DMS79 treated with DMSO at 0.1 percent for 48 hours (cell line): ENCODE data around the gene FZR1.
"Not testable (repeated sequence)": the region's sequence is repeated elsewhere in the genome, so short reads cannot be mapped to it uniquely, and the experiment has no call there.

Experiments used
- DNase-seq: peaks from one replicate; lab custom pipeline; 2025; lab: John Stamatoyannopoulos, UW

FZR1 gene

GRCh38 chr19:3514930-3515329 is 8.8 kb downstream of the FZR1 start:
- no peak for DNase-seq

DNA sequence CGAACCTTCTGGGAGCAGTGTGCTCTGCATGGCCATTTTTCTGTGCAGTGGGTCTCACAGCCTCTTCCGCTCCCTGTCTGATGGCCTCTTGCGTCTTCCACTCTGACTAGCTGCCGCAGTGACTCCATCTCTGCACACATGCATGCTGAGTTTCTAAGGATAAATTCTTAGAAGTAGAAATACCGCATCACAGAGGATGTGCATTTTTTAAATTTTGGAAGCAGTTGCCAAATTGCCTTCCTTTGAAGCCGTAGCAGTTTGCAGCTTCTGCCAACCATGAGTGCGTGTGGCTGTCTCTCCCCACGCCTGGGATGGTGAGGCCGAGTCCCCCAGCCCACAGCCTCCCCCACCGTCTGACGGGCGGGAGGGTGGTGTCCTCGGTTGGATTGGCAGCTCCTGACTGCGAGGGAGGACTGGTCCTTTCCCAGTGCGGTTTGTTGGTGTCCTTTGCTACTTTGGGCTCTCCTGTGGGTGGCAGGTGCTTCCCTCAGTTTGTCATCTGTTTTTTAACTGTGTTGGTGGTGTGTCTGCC is 9.8 kb downstream of the FZR1 start:
- DNase-seq: no peak

DNA sequence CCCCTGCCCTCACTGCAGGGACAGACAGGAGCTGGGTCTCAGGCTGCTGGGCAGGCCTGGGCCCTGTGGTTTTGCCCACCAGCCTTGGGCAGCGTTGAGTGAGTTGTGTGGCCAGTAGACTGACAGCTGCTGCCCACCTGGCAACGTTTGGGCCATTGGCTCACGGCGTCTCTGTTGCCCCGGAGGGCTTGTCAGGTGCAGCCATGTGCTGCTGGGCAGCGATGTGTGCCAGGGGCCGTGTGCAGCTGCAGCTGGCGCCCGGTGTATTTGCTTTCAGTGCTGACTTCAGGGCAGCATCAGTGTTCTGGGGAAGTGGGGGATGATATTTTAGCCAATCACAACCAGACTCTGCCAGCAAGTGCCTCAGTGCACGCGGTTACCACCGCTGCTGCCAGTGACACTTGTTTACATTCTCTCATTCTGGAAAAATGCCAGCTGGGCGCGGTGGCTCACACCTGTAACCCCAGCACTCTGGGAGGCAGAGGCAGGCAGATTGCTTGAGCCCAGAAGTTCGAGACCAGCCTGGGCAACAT is 10.6 kb downstream of the FZR1 start:
- peak; percentile 78 for DNase-seq

DNA sequence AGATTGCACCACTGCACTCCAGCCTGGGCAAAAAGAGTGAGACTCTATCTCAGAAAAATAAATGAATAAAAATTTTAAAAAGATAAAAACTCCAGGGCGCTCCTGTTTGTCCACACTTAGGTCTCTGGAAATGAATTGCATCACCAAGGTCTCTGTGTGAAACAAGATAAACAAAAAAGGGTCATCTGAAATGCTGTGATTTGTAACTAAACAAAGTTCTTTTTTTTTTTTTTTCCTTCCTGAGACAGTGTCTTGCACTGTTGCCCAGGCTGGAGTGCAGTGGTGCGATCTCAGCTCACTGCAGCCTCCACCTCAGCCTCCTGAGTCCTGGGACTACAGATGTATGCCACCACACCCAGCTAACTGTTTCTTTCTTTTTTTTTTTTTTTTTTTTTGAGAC is 11.5 kb downstream of the FZR1 start:
- DNase-seq: no peak

GRCh38 chr19:3518255-3518654 is 12.1 kb downstream of the FZR1 start:
- DNase-seq: no peak

DNA sequence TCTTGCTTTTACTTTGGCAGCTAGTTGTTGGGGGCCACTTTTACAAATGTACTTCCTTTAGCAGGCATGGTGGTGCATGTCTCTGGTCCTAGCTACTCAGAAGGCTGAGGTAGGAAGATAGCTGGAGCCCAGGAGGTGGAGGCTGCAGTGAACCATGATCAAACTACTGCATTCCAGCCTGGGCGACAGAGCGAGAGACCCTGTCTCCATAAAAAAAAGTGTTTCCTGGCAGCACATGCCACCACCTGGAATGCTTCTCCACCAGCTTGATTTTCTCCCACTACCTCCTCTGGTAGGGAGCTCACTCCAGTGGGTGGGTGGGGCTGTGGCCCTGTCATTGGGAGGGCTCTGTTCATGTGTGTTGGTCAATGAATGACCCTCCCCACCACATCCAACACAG is 12.5 kb downstream of the FZR1 start:
- DNase-seq: no peak

DNA sequence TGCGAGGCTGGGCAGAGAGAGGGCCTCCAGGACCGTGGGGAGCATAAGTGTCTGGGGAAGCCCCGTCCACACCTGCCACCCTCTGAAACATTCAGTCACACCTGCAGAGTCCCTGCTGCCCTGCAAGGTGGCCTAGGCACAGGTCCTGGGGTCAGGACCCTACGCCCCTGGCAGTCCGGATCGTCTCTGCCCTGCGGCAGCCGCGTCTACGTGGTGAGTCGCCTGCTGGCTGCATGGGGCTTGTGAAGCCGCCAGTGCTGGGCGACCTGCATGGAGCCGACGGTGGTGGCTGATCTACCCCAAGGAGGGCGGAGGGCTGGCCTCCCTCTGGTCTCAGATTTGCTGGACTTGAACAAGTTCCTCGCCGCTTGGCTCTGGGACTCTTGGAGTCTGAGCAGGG is 13.0 kb downstream of the FZR1 start:
- DNase-seq: no peak

DNA sequence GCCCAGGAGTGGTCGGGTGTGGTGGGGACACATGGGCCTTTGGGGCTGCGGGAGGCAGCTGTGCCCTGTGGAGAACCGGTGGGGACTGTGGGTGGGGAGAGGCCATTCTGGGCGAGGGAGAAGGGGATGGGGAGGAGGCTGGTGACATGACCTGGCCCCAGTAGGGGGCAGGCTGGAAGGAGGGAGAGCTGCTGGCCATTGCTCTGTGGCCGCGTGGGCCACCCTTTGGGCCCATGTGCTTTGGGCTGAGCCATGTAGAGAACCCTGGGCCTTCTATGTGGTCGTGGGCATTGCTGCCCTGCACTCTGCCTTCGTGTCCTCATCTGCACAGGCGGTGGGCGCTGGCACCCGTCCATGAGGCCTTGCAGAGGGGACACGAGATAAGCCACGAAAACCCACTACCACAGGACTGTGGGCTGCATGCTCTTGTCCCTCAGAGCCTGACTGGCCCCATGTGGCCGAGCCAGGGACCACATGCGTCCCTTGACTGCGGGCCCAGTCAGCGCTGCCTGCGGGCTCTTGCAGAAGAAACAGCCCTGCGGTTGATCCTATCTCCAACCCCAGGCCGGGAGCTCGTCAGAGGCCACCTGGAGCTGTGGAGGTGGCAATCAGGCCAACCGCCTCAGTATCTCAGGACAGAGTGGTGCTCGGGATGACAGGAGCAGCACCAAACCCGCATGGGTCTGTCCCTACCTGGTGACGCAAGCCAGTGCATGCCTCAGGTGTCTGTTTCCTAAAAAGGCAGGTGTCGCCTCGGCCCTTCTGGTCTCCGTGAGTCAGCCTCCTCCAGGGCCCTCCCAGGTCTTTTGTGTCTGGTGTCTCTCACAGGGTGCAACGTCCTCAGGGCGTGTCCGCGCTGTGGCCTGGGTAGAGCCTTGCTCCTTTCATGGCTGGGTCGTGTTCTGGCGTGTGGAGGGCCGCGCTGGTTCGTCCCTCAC is 14.3 kb downstream of the FZR1 start:
- DNase-seq: no peak

- DNase-seq: no peak
Measured at GRCh38 chr19:3521104-3521445, 15.0 kb downstream of the FZR1 start.

GRCh38 chr19:3522421-3523360 is 16.6 kb downstream of the FZR1 start:
- DNase-seq: no peak

DNA sequence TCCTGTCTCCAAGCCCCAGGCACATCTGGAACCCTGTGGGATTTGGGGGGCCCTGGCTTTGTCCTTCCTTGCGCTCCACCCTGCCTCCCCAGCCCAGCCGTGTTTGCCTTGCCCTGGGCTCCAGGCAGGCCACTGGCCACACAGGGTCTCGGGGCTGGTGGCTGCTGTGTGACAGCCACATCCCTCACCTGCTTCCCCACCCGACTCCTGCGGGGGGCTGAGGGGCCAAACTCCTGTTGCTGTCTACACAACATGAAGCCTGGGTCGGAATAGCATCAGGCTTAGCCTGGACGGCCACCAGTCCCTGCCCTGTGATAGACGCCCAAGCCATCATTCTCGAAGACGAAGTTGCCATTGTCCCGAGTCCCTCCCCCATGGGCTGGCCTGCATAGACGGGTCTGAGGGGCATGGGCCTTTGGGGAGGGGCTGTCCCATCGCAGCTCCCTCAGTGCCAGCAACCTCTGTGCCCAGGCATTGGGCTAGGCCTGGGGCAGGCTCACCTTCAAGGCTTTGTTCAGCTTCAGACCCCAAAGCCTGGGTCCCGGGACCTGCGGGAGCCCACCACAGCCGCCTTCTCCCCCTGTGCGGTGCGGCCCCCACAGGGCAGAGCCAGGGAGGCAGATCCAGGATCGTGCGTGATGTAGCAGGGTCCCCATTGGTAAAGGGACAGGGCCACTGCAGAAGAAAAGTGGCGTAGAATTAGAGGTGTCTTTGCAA is 17.4 kb downstream of the FZR1 start:
- DNase-seq: no peak

DNA sequence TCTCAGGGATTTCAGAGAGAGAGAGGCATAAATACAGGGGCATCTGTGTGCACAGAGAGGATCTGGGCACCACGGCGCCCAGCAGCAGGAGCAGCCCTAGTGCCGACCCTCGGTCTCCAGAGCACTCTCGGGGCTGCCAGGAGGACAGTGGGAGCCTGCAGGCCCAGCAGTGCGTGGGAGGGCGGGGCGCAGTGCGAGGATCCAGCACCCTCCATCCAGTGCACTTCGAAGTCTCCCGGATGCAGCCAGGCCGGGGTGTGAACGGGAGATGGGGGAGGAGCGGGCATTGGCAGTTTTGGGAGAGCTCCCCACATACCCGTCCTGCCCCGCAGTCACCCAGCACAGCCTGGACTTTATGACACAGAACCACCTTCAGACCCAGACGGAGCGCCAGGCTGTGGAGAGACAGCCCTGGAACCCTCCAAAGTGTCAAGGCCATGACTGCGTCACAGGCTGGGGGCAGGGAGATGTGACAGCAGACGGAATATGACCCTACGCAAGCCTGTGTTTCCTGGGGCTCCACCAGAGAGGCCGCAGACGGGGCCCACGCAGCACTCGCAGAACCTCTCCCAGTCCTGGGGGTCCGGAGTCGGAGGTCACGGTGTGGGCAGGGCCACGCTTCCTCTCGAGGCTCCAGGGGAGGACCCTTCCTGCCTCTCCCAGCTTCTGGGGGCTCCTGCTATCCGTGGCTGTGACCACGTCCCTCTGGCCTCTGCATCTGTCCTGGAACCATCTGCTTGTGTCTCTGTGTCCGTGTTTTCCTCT is 18.1 kb downstream of the FZR1 start:
- DNase-seq: no peak

GRCh38 chr19:3524904-3525451 is 18.9 kb downstream of the FZR1 start:
- DNase-seq: no peak

DNA sequence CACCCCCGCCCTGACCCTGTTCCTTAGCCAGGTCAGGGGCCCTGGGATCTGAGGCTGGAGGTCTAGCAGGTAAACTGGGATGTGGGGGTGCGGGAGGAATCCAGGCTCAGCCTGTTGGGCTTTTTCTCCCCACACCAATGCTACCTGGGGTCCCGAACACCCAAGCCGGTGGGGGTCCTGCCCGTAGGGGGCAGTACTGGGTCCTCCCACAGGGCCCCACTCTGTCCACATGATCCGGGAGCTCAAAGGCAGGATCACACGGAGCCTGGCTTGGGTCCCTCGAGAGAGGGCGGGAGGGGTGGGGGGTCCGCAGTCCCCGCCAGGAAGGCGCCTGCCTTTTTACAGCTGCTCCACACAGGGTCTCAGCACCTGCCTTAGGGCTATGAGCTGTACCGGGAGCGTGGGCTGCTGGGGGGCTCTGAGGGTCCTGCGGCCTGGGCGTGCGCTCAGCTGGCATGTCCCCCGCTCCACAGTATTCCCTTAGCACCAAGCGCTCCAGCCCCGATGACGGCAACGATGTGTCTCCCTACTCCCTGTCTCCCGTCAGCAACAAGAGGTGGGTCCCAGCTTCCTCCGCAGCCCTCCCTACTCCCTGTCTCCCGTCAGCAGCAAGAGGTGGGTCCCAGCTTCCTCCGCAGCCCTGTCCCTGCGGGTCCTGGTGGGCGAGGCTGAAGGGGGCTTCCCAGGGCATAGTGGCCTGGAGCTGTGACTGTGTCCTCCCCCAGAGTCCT is 20.6 kb downstream of the FZR1 start:
- no peak for DNase-seq

DNA sequence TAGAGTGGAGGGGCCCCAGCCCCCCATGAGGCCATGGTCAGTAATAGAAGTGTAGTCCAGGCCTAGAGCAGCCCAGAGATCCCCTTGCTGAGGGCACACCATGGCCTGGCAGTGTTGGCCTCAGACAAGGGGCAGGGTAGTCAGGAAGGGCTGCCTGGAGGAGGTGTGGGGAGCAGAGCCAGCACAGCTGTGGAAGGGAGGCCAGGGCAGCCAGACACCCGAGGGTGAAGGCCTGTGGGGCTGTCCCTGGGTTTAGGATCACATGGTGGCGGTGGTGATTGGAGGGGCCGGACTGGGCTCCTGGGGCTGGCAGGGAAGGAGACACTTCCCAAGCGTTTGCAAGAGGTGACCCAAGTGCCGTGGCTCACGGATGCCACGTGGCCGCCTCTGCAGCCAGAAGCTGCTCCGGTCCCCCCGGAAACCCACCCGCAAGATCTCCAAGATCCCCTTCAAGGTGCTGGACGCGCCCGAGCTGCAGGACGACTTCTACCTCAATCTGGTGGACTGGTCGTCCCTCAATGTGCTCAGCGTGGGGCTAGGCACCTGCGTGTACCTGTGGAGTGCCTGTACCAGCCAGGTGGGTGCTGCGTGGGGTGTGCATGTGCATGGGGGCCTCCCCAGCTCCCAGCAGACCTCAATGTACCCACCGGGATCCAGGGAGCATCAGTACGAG is 21.3 kb downstream of the FZR1 start:
- no peak for DNase-seq

DNA sequence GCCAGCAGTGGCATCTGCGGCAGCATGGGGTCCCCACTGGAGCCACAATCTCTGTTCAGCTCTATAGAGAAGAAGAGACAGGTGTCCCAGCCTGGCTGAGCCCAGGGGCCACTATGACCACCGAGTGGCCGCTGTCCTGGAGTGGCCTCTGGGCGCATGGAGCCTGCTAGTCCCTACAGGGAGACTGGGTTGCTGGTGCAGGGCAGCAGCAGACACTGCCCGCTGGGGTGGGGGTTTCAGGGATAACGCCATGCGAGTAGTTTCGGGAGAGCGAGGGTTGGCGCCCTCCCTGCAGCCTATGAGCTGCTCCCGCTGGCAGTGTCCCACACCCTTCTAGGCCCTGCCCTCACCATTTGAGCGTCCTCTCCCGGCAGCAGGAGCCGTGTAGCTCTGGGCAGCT is 22.0 kb downstream of the FZR1 start:
- DNase-seq: no peak

DNA sequence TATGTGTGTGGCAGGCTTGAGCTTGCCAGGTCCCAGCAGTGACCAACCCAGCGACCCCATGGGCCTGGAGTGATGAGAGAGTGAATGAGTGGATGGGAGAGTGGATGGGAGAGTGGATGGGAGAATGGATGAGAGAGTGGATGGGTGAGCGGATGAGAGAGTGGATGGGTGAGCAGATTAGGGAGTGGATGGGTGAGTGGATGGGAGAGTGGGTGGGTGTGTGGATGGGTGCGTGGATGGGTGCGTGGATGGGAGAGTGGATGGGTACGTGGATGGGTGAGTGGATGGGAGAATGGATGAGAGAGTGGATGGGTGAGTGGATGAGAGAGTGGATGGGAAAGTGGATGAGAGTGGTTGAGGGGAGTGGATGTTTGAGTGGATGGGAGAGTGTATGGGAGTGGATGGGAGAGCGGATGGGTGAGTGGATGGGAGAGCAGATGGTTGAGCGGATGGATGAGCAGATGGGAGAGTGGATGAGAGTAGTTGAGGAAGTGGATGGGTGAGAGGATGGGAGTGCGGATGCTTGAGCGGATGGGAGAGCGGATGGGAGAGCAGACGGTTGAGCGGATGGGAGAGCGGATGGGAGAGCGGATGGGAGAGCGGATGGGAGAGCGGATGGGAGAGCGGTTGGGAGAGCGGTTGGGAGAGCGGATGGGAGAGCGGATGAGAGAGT is 22.6 kb downstream of the FZR1 start:
- no peak for DNase-seq

- not testable (repeated sequence) for DNase-seq
Measured at GRCh38 chr19:3529299-3529698, 23.2 kb downstream of the FZR1 start.

DNA sequence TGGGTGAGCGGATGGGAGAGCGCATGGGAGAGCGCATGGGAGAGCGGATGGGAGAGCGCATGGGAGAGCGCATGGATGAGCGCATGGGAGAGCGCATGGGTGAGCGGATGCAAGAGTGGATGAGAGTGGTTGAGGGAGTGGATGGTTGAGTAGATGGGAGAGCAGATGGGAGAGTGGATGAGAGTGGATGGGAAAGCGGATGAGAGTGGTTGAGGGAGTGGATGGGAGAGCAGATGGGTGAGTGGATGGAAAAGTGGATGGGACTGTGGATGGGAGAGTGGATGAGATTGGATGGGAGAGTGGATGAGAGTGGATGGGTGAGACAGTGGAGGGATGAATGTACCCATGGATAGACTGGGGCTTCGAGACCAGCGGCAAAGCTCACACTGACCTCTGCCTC is 24.3 kb downstream of the FZR1 start:
- DNase-seq: no peak
